ENCODE measurements around the gene CNTNAP2.
"Not testable (repeated sequence)": the region's sequence is repeated elsewhere in the genome, so short reads cannot be mapped to it uniquely, and the experiment has no call there.

CNTNAP2 gene

DNA sequence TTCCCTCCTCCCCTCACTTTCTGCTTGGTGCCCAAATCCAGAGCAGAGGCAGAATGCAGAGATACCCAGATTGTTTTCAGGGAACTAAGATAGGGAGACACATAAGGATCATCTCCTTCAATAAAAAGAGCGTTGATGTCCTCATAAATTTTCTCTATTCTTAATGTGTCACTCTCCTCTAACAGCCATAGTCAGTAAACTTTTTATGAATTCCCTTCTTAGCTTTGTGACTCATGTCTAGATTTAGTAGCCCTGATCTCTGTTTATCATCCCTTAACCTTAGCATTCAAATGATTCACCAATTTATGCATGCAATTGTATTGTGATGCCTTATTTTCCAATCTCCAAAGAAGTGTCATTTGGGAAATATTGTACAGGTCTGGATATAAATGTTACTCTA, 1478.4 kb downstream of the CNTNAP2 start:
- no peak for DNase-seq

GRCh38 chr7:147598687-147599086, 1482.1 kb downstream of the CNTNAP2 start:
- DNase-seq: not testable (repeated sequence)

GRCh38 chr7:147605323-147605722, 1488.7 kb downstream of the CNTNAP2 start:
- DNase-seq: no peak

DNA sequence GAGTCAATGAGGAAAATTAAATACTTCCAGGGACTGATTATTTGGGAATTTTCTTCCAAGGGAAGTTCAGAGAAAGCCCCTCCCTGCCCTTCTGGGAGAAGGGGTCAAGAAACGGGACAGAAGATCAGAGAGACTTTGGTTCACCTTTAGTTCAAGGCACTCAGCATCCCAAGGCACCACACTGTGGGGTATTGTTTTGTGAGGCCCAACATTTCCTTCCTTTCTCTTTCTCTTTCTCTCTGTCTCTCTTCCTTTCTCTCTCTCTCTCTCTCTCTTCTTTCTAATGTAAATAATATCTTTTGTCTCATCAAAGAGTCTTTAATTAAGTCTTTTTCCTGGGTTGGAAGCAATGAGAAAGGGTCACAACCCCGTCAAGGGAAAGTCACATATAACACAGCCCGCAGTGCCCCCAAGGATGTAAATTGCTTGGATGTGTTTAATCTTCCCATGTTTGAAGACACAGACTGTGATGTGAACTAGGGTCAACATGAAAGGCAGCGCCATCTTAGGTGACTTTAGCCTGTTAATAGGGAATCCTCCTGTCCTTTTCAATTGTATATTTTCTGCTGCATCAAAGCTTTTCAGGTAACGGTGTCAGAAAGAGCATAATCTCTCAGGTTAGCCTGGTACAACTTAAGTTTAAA, 1490.7 kb downstream of the CNTNAP2 start:
- no peak for DNase-seq

GRCh38 chr7:147611431-147611830, 1494.8 kb downstream of the CNTNAP2 start:
- no peak for DNase-seq

DNA sequence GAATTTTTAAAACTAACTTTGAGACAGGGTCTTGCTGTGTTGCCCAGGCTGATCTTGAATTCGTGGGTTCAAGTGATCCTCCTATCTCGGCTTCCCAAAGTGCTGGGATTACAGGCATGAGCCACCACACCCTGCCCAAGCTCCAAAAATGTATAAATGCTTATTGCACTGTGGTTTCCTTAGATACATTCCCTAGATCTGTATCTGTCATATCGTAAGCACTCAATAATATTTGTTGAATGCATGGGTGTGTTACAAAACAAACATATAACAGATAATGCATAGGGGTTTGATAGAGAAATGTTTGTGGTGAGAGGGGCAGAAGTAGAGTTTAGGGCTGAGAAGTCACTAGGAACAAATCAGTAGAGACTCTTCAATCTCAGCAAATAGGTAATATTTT, 1518.7 kb downstream of the CNTNAP2 start:
- DNase-seq: no peak

DNA sequence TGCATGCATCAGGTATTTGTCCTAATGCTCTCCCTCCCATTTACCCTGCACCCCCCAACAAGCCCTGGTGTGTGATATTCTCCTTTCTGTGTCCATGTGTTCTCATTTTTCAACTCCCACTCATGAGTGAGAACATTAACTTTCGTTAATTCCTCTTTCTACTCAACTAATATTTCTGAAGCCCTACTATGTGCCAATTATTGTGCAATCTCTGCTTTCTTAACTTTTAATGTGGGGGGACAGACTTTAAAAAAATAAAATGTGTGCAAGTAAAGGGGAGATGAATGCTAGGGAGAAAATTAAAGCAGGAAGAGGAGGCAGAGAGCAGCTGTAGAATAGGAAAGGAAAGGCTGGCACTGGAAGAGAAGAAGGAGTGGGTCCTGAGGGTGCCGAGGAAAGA, 1520.0 kb downstream of the CNTNAP2 start:
- DNase-seq: no peak

DNA sequence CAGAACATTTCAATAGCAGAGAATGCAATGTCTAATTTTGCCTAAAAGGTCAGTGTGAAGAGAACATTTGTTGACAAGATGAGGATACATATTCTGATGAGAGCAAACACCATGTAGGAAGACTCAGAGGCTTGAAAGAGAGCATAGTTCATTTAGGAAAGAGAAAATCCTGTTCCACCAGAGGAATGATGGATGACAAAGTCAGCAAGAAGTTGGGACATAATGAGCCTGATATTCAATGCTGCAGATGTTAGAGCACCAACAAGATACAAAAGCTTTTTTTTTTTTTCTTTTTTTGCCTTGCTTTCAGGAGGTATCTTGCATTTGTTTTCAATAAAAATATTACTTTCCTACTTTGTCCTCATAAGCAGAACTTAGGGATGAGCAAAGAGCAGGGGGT, 1522.0 kb downstream of the CNTNAP2 start:
- no peak for DNase-seq

DNA sequence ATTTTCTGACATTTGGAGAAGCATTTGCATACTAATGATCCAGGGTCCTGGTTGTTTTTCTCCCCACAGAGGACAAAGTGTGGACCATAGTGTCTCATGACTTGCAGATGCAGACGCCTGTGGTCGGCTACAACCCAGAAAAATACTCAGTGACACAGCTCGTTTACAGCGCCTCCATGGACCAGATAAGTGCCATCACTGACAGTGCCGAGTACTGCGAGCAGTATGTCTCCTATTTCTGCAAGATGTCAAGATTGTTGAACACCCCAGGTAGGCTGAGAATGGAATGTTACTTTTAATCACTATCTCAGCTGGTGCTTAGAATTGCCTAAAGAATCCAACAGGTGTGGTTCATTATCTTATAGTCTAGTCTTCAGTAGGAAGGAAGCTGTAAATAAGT, 1522.4 kb downstream of the CNTNAP2 start:
- DNase-seq: no peak

- DNase-seq: no peak
Measured at GRCh38 chr7:147639751-147640150, 1523.2 kb downstream of the CNTNAP2 start.

DNA sequence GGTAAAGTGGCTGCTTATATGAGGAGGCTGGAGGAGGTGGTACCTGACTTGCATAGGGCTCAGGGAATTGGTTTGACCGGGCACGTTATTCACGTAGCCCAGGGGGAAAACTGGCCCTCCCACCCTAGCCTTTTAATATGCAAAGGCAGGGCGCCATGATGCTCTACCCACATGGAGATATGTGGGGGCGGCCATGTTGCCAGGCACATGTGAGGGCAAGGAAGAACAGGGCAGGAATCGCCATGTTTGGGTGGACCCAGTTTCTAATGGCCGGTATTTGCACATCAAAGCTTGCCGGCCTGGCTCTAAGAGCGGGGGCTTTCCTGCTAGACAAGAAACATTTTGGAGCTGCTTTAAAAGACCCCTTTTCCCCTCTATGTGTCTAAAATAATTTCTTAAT, 1524.2 kb downstream of the CNTNAP2 start:
- DNase-seq: no peak

DNA sequence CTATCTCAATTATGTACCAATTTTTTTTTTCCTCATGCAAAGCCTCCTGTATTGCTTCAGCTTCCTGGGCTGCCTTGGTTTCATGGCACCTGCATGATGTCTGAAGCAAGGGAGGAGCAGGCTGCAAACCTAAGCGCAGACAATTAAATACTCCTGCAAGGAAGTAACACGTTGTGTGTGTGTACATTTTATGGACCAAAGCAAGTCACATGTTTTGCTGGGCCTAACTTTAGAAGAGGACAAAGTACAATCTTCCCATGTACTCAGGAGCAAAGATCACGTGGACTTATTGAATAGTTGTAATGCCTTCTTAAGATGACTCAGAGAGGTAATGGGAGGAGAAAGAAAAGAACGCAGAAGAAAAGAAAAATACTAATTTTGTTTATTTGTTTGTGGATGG, 1530.0 kb downstream of the CNTNAP2 start:
- no peak for DNase-seq

DNA sequence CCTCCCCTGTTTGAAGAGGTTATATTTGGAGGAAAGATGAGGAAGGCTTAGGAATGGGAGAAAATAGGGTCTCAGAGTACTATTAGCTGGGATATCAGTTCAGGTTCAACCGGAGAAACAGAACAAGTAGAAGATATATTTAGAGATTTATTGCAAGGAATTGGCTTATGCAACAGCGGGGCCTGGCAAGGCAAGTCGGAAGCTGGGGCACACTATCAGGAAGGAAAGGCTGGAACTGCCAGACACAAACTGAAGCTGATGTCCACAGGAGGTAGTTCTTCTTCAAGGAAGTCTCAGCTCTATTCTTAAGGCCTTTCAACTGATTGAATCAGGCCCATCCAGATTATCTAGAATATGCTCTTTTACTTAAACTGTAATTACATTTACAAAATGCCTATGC, 1534.4 kb downstream of the CNTNAP2 start:
- DNase-seq: no peak

DNA sequence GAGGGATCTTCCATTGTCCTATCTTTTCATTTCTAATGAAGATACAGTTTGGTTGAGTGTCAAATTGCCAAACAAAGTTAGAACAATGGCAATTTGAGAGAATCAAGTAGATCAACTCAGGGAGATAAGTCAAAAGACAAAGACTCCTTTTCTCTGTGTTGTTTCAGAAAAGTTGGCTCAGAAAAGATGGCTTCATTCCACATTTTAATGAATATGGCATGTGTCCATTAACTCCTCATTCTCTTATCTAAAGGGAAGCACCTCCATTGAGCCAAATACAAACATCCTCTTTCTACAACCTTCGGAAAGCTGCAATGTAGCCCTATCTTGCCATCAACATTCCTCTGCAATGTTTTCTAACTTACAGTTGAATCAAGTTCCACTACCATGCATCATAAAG, 1535.0 kb downstream of the CNTNAP2 start:
- DNase-seq: no peak

GRCh38 chr7:147653456-147653855, 1536.9 kb downstream of the CNTNAP2 start:
- no peak for DNase-seq

DNA sequence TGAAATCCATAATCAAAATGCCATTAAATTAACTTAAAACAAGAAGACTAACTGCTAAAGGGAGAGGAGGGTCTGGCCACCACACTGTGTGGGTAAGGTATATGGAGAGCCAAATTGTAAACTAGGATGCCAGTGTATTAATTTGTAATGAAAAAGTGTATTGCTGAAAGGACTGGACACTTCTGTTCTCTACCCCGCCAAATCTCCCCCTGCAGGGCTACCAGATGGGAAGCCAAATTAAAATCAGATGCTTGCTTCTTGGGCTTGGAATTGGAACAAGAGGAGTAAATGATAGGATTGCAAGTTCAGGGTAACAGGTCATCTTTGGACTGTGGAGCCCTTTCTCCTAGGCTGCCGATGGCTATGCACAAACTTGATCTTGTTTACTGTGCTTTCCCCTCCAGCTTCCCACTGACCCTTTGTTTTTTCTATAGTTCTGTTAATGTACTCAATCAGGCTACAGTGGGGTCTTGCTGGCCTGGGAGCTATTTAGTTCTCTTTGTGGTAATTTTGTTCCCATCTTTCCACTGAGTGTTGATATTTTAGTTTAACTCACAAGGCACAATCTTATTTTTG, 1541.9 kb downstream of the CNTNAP2 start:
- no peak for DNase-seq

DNA sequence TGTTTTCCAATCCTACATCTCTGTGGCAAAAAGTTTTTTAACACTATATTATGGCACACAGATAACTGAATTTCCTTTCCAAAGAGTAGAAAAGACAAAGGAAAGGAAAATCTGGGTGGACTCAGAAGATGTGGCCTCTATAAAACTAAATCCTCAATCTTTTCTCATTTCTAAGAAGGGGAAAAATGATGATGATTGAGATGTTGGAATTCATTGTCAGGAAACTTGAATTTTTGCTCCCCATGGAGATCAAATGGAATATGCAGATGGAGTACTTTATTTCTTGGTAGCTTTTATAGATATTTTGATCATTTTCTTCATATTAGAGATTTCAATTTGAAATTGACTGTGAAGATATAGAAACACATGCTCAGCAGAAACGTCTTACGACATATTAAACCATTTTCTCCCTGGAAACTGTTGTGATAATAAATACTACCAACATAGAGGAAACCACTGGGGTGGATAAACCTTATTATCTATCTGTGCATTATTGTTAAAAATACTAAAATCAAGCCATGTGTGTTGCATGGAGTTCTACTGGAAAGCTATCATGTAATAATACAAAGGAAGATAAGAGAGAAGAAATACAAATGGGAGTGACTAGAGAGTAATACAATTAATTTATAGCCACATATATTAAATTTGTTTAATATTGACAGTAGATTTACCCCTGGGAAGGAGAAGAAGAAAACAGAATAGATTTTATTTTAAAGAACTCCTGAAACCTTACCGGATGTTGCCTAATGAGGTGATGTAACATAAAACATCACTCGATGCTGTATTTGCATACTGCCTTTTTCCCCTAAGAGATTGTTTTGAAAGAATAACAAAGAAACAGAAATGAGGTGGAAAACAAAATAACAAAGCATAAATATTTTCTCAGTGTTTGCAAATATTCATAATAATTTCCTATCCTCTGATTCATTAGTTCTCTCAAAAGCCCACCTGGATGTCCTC, 1542.7 kb downstream of the CNTNAP2 start:
- no peak for DNase-seq

DNA sequence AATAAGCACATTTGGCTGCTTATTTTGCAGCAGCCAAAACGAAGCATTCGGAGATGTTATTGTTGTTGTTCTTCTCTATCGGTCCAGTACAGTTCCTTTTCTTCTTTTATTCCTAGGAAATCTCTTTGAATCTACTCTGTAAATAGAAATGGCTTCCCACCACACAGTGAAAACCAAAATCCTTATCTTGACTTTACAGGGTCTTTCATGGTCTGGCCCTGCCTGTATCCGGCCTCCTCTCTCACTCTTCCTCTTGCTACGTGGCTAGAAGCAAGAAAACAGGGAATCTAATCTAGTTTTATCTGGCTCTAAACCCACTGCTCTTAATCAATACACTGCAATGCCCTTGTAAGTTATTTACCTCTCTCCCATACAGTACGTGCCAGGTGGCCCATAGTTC, 1547.9 kb downstream of the CNTNAP2 start:
- DNase-seq: no peak

DNA sequence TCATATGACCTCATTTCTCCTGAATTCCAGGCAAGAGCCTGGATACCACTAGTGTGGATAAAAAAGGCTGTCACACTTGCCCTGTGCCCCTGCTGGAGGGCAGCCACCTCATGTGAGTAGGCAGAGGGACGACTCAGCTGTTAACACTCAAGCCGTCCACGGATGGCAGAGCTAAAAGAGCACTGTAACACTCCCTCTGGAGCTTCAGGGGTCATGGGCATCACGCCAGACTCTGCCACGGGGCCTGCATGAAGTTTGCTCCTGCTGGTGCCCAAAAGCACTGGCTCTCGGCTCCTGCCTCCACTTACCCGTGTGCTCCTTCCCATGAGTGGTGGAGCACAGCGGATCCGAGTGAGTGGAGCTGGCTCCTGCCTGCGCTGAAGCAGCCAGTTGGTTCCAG, 1554.2 kb downstream of the CNTNAP2 start:
- no peak for DNase-seq

DNA sequence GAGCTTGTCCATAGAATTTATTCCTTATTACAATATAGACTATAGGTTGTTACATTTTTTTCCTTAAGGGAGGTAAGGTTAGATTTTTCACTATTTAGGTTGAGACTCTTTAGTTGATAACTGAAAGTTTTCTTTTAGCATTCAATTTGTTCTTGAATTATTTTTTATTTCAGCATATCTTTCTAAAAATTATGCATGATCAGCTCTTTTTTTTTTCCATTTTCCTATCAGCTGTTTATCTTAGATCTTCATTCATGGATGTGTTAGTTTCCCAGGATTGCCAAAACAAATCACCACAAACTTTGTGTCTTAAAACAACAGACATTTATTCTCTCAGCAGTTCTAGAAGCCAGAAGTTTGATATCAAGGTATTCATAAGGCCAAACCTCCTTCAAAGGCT, 1558.1 kb downstream of the CNTNAP2 start:
- DNase-seq: no peak

DNA sequence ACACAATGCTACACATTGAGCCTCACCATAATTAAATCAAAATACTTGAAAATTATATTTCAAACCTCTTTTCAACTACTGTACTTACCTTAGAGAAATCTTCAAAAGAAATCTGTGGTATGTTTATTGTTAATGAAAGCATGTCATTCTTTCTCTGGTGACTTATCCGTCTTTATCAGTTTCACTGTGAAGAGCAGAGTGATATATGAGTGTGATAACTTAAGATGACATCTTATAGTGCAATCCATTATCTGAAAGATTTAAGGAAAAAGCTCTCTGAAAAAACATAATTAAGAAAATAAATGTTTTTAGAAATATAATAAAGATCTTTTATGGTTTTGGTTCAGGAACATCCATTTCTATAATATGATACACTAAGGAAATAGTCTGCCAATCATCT, 1562.3 kb downstream of the CNTNAP2 start:
- DNase-seq: no peak

DNA sequence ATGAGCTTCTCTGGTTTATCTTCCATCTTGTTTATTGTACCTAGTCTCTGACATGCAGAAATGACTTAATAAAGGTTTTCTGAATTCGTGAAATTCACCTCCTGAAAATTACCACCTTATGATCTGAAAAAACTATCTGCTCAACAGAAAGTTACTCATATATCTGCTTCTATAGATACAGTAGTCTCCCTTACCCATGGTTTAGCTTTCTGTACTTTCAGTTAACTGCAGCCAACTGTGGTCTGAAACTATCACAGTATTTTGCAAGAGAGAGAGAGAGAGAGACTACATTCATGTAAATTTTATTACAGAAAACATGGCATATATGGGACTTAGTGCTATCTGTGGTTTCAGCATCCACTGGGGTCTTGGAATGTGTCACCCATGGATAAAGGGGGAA, 1564.9 kb downstream of the CNTNAP2 start:
- no peak for DNase-seq

DNA sequence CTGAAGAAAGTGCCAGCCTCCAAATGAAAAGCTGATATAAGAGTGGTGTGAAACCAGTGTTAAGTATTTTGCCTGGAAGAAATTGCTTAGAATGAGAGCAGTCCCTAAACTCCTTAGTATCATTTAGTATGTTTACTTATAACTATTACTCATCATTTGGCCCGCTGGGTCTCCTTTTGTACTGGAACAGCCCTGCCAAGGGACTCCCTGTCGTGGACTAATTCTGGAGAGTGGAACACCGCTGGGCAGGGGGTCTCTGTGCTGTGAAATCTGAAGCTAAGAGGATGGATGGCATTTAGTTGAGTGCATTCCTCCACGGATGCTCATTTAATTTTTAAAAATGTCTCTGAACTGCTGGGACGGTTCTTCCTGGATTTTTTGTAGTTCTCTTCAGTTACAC, 1584.1 kb downstream of the CNTNAP2 start:
- DNase-seq: no peak

- no peak for DNase-seq
Measured at GRCh38 chr7:147707926-147708325, 1591.3 kb downstream of the CNTNAP2 start.

All from activated naive CD4-positive, alpha-beta T cell treated with anti-CD3 and anti-CD28 coated beads, Interleukin-2, amount 50 U/mL, for 16 hours (primary cell).